ENCODE measurements around the gene KBTBD13. TPM values are rescaled to one million over a fixed set of nuclear protein-coding genes. Genes with fewer than 3 reads are reported as not detected.

The KBTBD13 gene
- total RNA-seq, 1 donor from 2014 or later, result not detected

DNA sequence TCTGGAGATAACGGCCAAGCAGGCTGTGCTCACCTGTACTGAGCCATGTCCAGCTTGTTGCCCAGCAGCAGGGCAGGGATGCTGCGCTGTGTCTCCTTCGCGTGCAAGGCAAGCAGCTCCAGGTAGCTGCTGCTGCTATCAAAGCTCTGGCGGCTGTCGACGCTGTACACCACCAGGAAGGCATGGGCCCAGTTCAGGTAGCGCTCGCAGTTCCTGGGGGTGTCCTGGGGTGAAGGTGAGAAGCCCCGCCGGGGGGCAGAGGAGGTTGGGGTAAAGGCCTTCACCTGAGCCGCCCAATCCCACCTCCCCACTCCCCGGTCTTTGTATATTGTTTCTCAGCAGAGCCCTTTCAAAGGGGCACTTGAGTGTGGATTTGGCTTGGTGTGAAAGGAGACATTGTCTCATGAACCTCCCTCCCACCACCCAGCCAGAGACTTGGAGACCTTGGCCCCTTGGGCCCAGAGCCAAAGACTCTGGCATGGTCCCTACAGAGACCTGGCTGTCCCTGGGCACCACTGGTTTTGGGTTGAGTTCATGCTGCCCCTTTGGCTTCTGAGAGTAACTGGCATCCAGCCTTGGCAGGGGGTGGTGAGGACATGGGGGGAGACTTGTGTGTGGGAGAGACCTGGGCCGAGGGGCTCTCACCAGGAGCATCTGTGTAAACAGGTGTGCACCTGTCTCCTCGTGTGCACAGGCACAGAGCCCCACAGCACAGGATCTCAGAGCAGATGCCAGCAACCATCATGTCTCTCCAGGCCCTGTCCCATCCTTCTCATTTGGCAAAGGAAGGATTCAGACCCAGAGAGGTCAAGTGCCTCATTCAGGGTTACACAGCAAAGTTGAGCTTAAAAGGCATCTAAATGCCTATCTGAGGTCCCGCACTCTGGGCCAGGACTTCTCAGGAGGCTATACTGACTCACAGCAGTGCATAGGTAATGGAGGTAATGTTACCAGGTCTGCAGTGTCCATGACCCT, 17.9 kb upstream of the KBTBD13 start:
- no peak overlapping the region for H3K4me3 Mint-ChIP-seq
- intact Hi-C loops (cut with micrococcal nuclease), result loop anchor here (10.0 kb wide), 1 partner anchor 126 kb away; the partner anchor contains the start of gene CLPX
- no peak for DNase-seq
- H3K27me3 Mint-ChIP-seq, result peaks cover 5% of the 10 kb centered on the region
- ChIA-PET POLR2A (no interaction called here), CTCF (no interaction called here)
- H3K27ac Mint-ChIP-seq, result no peak overlapping the region
- H3K36me3 Mint-ChIP-seq (ENCODE audit: low read depth), result no peaks in the 10 kb centered on the region
- TF ChIP-seq, protein P1, sequence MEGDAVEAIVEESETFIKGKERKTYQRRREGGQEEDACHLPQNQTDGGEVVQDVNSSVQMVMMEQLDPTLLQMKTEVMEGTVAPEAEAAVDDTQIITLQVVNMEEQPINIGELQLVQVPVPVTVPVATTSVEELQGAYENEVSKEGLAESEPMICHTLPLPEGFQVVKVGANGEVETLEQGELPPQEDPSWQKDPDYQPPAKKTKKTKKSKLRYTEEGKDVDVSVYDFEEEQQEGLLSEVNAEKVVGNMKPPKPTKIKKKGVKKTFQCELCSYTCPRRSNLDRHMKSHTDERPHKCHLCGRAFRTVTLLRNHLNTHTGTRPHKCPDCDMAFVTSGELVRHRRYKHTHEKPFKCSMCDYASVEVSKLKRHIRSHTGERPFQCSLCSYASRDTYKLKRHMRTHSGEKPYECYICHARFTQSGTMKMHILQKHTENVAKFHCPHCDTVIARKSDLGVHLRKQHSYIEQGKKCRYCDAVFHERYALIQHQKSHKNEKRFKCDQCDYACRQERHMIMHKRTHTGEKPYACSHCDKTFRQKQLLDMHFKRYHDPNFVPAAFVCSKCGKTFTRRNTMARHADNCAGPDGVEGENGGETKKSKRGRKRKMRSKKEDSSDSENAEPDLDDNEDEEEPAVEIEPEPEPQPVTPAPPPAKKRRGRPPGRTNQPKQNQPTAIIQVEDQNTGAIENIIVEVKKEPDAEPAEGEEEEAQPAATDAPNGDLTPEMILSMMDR (IDR thresholded peaks at IDR 0.05), result no peak
- no peaks in the 10 kb centered on the region for H3K4me1 Mint-ChIP-seq
- ATAC-seq (ENCODE audit: low read depth), result no peak
- no peaks in the 10 kb centered on the region for H3K9me3 Mint-ChIP-seq

DNA sequence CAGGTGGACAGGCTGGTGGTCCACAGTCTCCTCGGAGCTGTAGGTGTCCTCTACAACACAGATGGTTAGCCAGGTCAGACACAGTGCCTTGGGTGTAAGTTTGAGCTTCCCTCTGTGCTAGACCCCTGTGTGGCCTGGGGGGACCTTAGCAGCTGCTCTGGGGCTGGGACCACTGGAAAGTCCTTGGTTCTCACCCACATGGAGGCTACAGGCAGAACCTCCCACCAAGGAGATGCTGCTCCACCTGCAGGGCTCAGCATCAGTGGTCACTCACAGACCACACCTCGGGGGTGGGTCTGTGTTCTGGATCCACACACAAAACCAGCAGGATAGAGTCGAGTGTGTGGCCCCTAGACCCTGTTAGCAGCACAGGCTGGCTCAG, 17.2 kb upstream of the KBTBD13 start:
- no peak for ATAC-seq (ENCODE audit: low read depth)
- Mint-ChIP-seq H3K27me3 (peaks cover 8% of the 10 kb centered on the region), H3K9me3 (no peaks in the 10 kb centered on the region), H3K36me3 (ENCODE audit: low read depth) (no peaks in the 10 kb centered on the region), H3K4me1 (no peaks in the 10 kb centered on the region), H3K4me3 (no peak overlapping the region), H3K27ac (no peak overlapping the region)
- POLR2A ChIA-PET, result no interaction called here
- intact Hi-C loops (cut with micrococcal nuclease), result loop anchor here (10.0 kb wide), 1 partner anchor 125 kb away; the partner anchor contains the start of gene CLPX
- TF ChIP-seq, protein P1 (IDR thresholded peaks at IDR 0.05), result no peak
- CTCF ChIA-PET, result no interaction called here
- no peak for DNase-seq

DNA sequence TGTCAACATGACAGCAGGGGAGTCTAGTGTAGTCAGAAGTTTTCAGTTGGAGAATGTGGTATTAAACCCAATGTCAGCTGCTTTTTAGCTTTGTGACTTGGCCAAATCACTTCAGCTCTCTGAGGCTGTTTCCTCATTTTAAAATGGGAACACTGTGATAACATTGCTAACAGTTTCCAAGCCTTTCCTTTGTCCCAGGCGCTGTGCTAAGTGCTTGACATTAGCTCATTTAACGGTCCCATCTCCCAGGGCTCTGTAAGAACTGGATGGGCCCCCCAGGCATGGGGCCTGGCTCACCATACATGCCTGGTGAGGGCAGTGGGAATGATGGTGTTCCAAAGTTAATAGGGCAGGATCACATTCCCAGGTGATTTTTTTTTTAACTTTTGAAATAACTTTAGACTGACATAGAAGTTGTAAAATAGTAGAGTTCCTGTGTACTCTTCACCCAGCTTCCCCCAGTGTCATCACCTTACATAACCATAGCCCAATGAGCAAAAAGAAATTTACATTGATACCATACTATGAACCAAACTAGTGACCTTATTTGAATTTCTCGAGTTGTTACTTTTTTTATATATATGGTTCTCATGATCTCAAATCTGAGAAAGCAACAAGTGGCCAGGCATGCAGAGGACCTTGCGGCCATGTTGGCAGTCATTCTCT, 16.5 kb upstream of the KBTBD13 start:
- Mint-ChIP-seq H3K9me3 (no peaks in the 10 kb centered on the region), H3K36me3 (ENCODE audit: low read depth) (no peaks in the 10 kb centered on the region), H3K4me1 (no peaks in the 10 kb centered on the region), H3K4me3 (no peak overlapping the region), H3K27me3 (peaks cover 10% of the 10 kb centered on the region), H3K27ac (no peak overlapping the region)
- TF ChIP-seq, protein P1 (IDR thresholded peaks at IDR 0.05), result no peak
- CTCF ChIA-PET, result no interaction called here
- POLR2A ChIA-PET, result no interaction called here
- DNase-seq, result no peak
- ATAC-seq (ENCODE audit: low read depth), result no peak
- intact Hi-C loops (cut with micrococcal nuclease), result loop anchor here (10.0 kb wide), 1 partner anchor 125 kb away; the partner anchor contains the start of gene CLPX

DNA sequence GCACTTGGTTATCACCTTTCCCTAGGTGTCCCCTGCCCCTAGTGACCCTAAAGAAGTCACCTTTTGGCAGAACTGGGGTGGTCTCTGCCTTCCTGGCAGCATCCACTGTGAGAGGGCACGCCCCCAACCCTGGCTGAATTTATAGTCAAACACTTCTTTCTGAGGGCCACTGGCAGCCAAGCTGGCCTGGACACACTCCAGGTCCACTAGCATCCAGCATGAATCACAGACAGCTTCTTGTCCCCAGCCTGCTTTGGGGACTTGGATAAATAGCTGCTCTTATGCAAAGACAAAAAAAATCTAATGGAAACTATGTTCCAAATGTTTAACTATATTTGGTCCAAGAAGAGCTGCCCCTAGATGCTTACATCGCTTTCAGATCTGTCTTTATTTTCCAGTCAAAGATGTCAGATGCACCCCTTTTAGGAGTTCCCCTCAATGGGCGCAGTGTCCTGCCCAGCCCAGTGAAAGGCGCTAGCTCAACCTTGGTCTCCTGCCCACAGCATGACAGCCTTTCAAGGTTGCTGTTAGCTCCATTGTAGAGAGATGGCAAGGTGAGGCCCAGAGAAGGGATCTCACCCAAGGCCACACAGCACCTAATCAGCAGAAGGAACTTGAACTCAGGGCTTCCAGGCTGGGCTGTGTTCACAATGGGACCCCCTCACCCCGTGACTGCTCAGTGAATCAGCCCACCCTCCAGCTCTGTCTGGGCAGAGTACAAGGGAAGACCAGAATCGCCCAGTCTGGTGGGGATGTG, 15.7 kb upstream of the KBTBD13 start:
- CTCF ChIA-PET, result no interaction called here

More for the DNA sequence above, 15.7 kb upstream of the KBTBD13 start:
- DNase-seq (no peak), ATAC-seq (ENCODE audit: low read depth) (no peak)
- TF ChIP-seq, protein P1 (IDR thresholded peaks at IDR 0.05), result no peak
- no peaks in the 10 kb centered on the region for H3K36me3 Mint-ChIP-seq (ENCODE audit: low read depth)
- POLR2A ChIA-PET, result no interaction called here
- H3K9me3 Mint-ChIP-seq, result no peaks in the 10 kb centered on the region
- intact Hi-C loops (cut with micrococcal nuclease), result no loop called here
- H3K4me1 Mint-ChIP-seq, result no peaks in the 10 kb centered on the region
- no peak overlapping the region for H3K4me3 Mint-ChIP-seq
- H3K27me3 Mint-ChIP-seq, result peaks cover 18% of the 10 kb centered on the region
- H3K27ac Mint-ChIP-seq, result no peak overlapping the region
